Upper lobe of right lung (tissue), 1 donor: ENCODE data around the gene GRIA1. TPM values are rescaled to one million over a fixed set of nuclear protein-coding genes. Genes with fewer than 3 reads are reported as not detected.

Experiments
- ATAC-seq: fragments of 200-7000 bp; cut with Tn5 transposase; one replicate; pipeline ENCODE4 v1.9.1; 2020; ENCODE audit warnings: mild to moderate bottlenecking, moderate library complexity
- DNase-seq: peaks from one replicate; pipeline ENCODE4 v3.0.0-alpha.2; 2020
- H3K27ac ChIP-seq: fragments of 200-600 bp; one replicate; pipeline ENCODE4 v1.8.0; 2022
- H3K27me3 ChIP-seq: fragments of 200-600 bp; one replicate; pipeline ENCODE4 v1.8.0; 2022; ENCODE audit warnings: mild to moderate bottlenecking
- H3K36me3 ChIP-seq: fragments of 200-600 bp; one replicate; pipeline ENCODE4 v1.8.0; 2022
- H3K4me1 ChIP-seq: fragments of 200-600 bp; one replicate; pipeline ENCODE4 v1.8.0; 2022
- H3K4me3 ChIP-seq: fragments of 200-600 bp; one replicate; pipeline ENCODE4 v1.8.0; 2022; ENCODE audit warnings: mild to moderate bottlenecking
- H3K9me3 ChIP-seq: fragments of 200-600 bp; one replicate; pipeline ENCODE4 v1.8.0; 2022
- intact Hi-C: fragments of 100-400 bp; cut with DNase I; formaldehyde crosslinking; loops from one replicate; pipeline ENCODE4 v1.11.0; 2022
- total RNA-seq: library from RNA; stranded (reverse); fragmentation: NEBNext Ultra II Directional; extraction: Animal tissue kit (Norgen Biotek cat#: 25700); gene quantifications from one replicate; pipeline ENCODE4 v1.2.1, GENCODE V29; 2021
- TF ChIP-seq, protein P1 (sequence below): fragments of 200-600 bp; IDR thresholded peaks from one replicate; pipeline ENCODE4 v1.8.0; 2022; ENCODE audit warnings: antibody characterized with exemption
- donor health status: DM: no; HTN: yes; CAD: no; lungs with severe emphysema.

GRIA1 gene
- total RNA-seq, 1 donor from 2014 or later: 21.9 TPM

DNA sequence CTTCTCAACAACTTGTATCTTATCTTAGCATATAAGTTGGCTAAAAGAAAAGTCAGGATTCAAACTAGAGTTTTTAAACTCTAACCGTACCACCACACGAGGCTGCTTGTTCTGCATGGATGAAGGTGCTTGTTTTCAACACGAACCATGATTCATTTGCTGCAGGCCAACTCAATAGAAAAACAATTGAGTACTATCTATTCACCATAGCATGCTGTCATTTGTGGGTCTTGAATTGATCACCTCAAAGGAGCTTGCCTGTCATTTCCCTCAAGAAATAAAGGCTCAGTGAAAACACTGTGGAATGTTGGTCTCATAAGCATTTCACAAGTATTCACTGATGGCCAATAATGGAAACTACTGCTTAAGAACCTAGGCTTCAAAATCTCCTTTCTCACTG lies 21.0 kb upstream of the GRIA1 start:
- no peak for DNase-seq
- no peaks in the 10 kb centered on the region for H3K9me3 ChIP-seq
- H3K36me3 ChIP-seq: no peaks in the 10 kb centered on the region
- H3K27me3 ChIP-seq: no peaks in the 10 kb centered on the region
- intact Hi-C loops: no loop called here
- H3K27ac ChIP-seq: no peak overlapping the region
- TF ChIP-seq, protein P1, sequence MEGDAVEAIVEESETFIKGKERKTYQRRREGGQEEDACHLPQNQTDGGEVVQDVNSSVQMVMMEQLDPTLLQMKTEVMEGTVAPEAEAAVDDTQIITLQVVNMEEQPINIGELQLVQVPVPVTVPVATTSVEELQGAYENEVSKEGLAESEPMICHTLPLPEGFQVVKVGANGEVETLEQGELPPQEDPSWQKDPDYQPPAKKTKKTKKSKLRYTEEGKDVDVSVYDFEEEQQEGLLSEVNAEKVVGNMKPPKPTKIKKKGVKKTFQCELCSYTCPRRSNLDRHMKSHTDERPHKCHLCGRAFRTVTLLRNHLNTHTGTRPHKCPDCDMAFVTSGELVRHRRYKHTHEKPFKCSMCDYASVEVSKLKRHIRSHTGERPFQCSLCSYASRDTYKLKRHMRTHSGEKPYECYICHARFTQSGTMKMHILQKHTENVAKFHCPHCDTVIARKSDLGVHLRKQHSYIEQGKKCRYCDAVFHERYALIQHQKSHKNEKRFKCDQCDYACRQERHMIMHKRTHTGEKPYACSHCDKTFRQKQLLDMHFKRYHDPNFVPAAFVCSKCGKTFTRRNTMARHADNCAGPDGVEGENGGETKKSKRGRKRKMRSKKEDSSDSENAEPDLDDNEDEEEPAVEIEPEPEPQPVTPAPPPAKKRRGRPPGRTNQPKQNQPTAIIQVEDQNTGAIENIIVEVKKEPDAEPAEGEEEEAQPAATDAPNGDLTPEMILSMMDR: no peak
- no peak overlapping the region for H3K4me3 ChIP-seq
- ATAC-seq: no peak
- no peaks in the 10 kb centered on the region for H3K4me1 ChIP-seq

DNA sequence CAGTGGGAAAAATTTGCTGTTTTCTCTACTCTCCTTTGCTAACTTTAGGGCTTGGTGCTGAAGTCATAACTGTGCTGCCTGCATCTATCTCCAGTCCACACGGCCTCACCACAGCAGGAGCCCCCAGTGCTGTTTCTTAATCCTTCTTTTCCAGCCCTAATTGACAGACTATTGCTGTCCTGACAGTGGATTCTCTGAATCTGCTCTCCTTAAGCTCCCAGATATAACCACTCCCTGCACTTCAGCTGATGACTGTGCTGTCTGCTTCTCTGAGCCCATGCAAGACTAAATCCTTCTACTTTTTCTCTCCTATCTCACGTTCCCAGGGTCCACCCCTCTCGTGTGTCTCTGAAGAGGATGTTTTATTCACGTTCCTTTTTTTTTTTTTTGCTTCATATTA lies 19.7 kb upstream of the GRIA1 start:
- Histone ChIP-seq H3K36me3 (no peaks in the 10 kb centered on the region), H3K4me3 (no peak overlapping the region), H3K4me1 (no peaks in the 10 kb centered on the region), H3K27me3 (no peaks in the 10 kb centered on the region), H3K9me3 (no peaks in the 10 kb centered on the region), H3K27ac (no peak overlapping the region)
- no peak for DNase-seq
- intact Hi-C loops: no loop called here
- TF ChIP-seq, protein P1: no peak
- no peak for ATAC-seq

GRCh38 chr5:153476767-153477166 lies 13.7 kb upstream of the GRIA1 start:
- TF ChIP-seq, protein P1: no peak
- no peak overlapping the region for H3K27ac ChIP-seq
- no peak overlapping the region for H3K4me3 ChIP-seq
- H3K4me1 ChIP-seq: no peaks in the 10 kb centered on the region
- intact Hi-C loops: no loop called here
- ATAC-seq: no peak
- no peaks in the 10 kb centered on the region for H3K27me3 ChIP-seq
- DNase-seq: no peak
- H3K36me3 ChIP-seq: no peaks in the 10 kb centered on the region
- H3K9me3 ChIP-seq: no peaks in the 10 kb centered on the region

- ATAC-seq (no peak), DNase-seq (no peak)
- no peaks in the 10 kb centered on the region for H3K36me3 ChIP-seq
- no peak overlapping the region for H3K4me3 ChIP-seq
- H3K27me3 ChIP-seq: no peaks in the 10 kb centered on the region
- TF ChIP-seq, protein P1: no peak
- no peaks in the 10 kb centered on the region for H3K4me1 ChIP-seq
- no peak overlapping the region for H3K27ac ChIP-seq
- H3K9me3 ChIP-seq: no peaks in the 10 kb centered on the region
- intact Hi-C loops: no loop called here
Measured at GRCh38 chr5:153480401-153480800, 10.1 kb upstream of the GRIA1 start.

DNA sequence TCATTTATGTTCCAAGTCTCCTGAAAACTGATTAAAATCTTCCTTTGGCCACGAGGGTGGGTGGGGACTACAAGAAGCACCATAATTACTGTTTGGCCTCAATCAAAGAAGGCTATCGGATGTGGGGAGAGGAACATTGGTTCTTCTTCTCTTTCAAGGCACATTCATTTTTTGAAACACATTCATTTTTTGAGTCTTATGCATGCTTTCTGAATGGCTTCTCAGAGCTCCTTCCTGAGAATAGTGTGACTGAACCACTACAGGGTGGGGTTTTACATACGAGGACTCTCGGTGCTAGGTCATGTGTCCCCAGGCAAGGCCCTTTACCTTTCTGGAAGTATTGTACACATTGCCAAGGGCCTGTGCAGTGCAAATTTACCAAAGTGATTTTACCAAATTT lies 7.0 kb upstream of the GRIA1 start:
- ATAC-seq: no peak
- no peaks in the 10 kb centered on the region for H3K36me3 ChIP-seq
- TF ChIP-seq, protein P1: no peak
- no peak overlapping the region for H3K4me3 ChIP-seq
- no peaks in the 10 kb centered on the region for H3K4me1 ChIP-seq
- no peaks in the 10 kb centered on the region for H3K27me3 ChIP-seq
- intact Hi-C loops: no loop called here
- DNase-seq: no peak
- H3K9me3 ChIP-seq: no peaks in the 10 kb centered on the region
- H3K27ac ChIP-seq: no peak overlapping the region

DNA sequence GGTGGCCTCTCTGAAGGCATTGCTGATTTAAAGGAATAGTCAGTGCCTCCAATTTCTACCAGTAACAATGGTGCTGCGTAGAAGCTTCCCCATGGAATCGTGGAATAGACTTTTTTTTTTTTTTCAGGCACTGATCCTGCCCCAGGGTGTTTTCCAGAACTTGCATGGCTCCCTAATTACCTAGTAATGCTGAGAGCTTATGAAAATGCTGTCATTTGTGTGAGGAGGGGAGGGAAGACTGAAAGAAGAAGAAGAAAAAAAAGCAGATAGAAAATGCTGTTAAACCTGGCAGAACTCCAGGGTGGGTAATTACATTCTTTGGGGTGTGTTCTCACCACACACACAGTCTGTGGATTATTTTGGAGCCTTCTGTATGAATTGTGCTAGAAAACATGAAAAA lies 4.8 kb upstream of the GRIA1 start:
- TF ChIP-seq, protein P1: no peak
- ATAC-seq: no peak
- H3K27me3 ChIP-seq: no peaks in the 10 kb centered on the region

More for the DNA sequence above, 4.8 kb upstream of the GRIA1 start:
- Histone ChIP-seq H3K4me1 (no peaks in the 10 kb centered on the region), H3K27ac (no peak overlapping the region), H3K9me3 (no peaks in the 10 kb centered on the region), H3K36me3 (no peaks in the 10 kb centered on the region), H3K4me3 (no peak overlapping the region)
- no peak for DNase-seq
- intact Hi-C loops: no loop called here
